NCI-H748 (cell line): ENCODE results near the gene TXNDC16.

Experiments used
- DNase-seq: peaks from one replicate; lab custom pipeline; 2025; ENCODE audit not compliant: unreplicated experiment; lab: John Stamatoyannopoulos, UW

Gene TXNDC16

GRCh38 chr14:52457411-52457810 is 94.9 kb downstream of the TXNDC16 start:
- DNase-seq: no peak

GRCh38 chr14:52455291-52456088 is 96.8 kb downstream of the TXNDC16 start:
- no peak for DNase-seq

- no peak for DNase-seq
Observed at GRCh38 chr14:52447236-52447635, 105.1 kb downstream of the TXNDC16 start.

GRCh38 chr14:52446355-52446754 is 106.0 kb downstream of the TXNDC16 start:
- no peak for DNase-seq

- no peak for DNase-seq
Observed at GRCh38 chr14:52443506-52443905, 108.8 kb downstream of the TXNDC16 start.

- DNase-seq: no peak
Observed at GRCh38 chr14:52442602-52443001, 109.7 kb downstream of the TXNDC16 start.

GRCh38 chr14:52442166-52442565 is 110.1 kb downstream of the TXNDC16 start:
- DNase-seq: no peak

GRCh38 chr14:52439476-52439875 is 112.8 kb downstream of the TXNDC16 start:
- DNase-seq: no peak

- no peak for DNase-seq
Observed at GRCh38 chr14:52434955-52435354, 117.3 kb downstream of the TXNDC16 start.

- no peak for DNase-seq
Observed at GRCh38 chr14:52430474-52430873, 121.8 kb downstream of the TXNDC16 start.

GRCh38 chr14:52429451-52429850 is 122.9 kb downstream of the TXNDC16 start:
- no peak for DNase-seq

- no peak for DNase-seq
Observed at GRCh38 chr14:52427460-52427859, 124.8 kb downstream of the TXNDC16 start.

- DNase-seq: no peak
Observed at GRCh38 chr14:52422650-52423356, 129.5 kb downstream of the TXNDC16 start.

GRCh38 chr14:52417139-52417538 is 135.2 kb downstream of the TXNDC16 start:
- no peak for DNase-seq

GRCh38 chr14:52413729-52414408 is 138.4 kb downstream of the TXNDC16 start:
- DNase-seq: no peak

- no peak for DNase-seq
Observed at GRCh38 chr14:52412426-52412825, 139.9 kb downstream of the TXNDC16 start.

- DNase-seq: no peak
Observed at GRCh38 chr14:52405314-52405713, 147.0 kb downstream of the TXNDC16 start.

- no peak for DNase-seq
Observed at GRCh38 chr14:52402812-52403526, 149.3 kb downstream of the TXNDC16 start.

GRCh38 chr14:52400846-52401245 is 151.5 kb downstream of the TXNDC16 start:
- DNase-seq: no peak

GRCh38 chr14:52399921-52400595 is 152.2 kb downstream of the TXNDC16 start:
- DNase-seq: no peak

GRCh38 chr14:52399104-52399503 is 153.2 kb downstream of the TXNDC16 start:
- no peak for DNase-seq
